Measurements from ENCODE around the gene C1QTNF6. TPM values are rescaled to one million over a fixed set of nuclear protein-coding genes. Genes with fewer than 3 reads are reported as not detected.

C1QTNF6 gene
- total and polyA plus RNA-seq, 2 of the 8 experiments (the other 6 are each of a cell fraction or from before 2014, with no cell fraction given) = 3.1 to 6.5 TPM

DNA sequence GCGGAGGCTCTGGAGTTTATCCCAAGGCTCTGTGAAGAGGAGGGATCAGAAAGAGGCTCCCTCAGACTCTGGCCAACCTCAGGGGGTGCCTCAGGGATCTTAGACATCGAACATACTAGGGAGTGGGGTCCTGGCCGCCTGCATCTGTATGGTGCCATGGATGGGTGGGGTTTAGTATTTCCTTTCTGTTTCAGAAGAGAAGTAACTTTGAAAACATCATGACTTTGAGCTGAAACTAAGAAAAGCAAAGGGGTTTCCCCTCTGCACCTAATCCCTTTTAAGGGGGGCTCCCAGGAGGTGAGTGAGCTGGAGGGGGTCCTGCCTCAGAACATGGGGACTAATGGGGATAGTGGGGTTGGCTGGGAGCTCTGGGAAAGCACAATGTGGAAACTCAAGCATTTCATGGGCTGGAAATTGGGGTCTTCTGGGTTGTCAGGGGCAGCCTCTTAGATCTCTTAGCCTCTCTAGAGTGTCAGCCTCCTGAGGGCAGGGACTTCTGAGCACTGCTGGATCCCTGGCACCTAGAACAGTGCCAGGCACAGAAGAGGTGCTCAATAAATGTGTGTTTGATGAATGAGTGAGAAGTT lies 36.0 kb upstream of the C1QTNF6 start (continued):
- TF ChIP-seq PHF8 (conservative IDR thresholded peaks at IDR 0.05; ENCODE audit: low read depth, low read length) (no peak), CEBPB (IDR thresholded peaks at IDR 0.05; ENCODE audit: low read depth, low read length) (no peak), CBX5 (IDR thresholded peaks at IDR 0.05; ENCODE audit: low read depth, low read length) (no peak)

All from H1 (cell line).